HepG2 (cell line): ENCODE results near the gene TRIM28. TPM values are rescaled to one million over a fixed set of nuclear protein-coding genes. Genes with fewer than 3 reads are reported as not detected.

Experiments used
- ARID2 ChIP-seq: sonication (generic); formaldehyde crosslinking; IDR thresholded peaks from 2 replicates; pipeline ENCODE4 v1.8.1; 2022; ENCODE audit warnings: mild to moderate bottlenecking, missing genetic modification reagents, borderline replicate concordance
- CCDC6 ChIP-seq: sonication (generic); formaldehyde crosslinking; IDR thresholded peaks from 2 replicates; pipeline ENCODE4 v1.8.1; 2022; ENCODE audit warnings: mild to moderate bottlenecking, missing genetic modification reagents, moderate library complexity
- CTCF ChIP-seq: sonication (generic); formaldehyde crosslinking; IDR thresholded peaks from 2 replicates; pipeline ENCODE4 v1.5.0; 2020; ENCODE audit warnings: mild to moderate bottlenecking, missing genetic modification reagents, moderate library complexity
- PRPF4 ChIP-seq: fragments of 200-400 bp; formaldehyde crosslinking; IDR thresholded peaks from 2 replicates; pipeline ENCODE4 v1.6.1; 2016; ENCODE audit warnings: low read length, low read depth; ENCODE audit not compliant: poor library complexity, severe bottlenecking
- SMAD1 ChIP-seq: sonication (generic); formaldehyde crosslinking; IDR thresholded peaks from 2 replicates; pipeline ENCODE4 v1.4.0; 2020; ENCODE audit warnings: missing genetic modification reagents, low read depth, mild to moderate bottlenecking, borderline replicate concordance
- ZBTB7A ChIP-seq: sonication (generic); formaldehyde crosslinking; IDR thresholded peaks from 2 replicates; pipeline ENCODE4 v1.8.0; 2022; ENCODE audit warnings: mild to moderate bottlenecking, missing genetic modification reagents
- ZEB1 ChIP-seq: IDR thresholded peaks from 2 replicates; pipeline ENCODE4 v1.6.1; 2012; ENCODE audit warnings: mild to moderate bottlenecking, low read depth, inconsistent platforms; ENCODE audit not compliant: insufficient replicate concordance
- ZNF280D ChIP-seq: sonication (generic); formaldehyde crosslinking; IDR thresholded peaks from 2 replicates; pipeline ENCODE4 v1.5.1; 2020; ENCODE audit warnings: mild to moderate bottlenecking, missing genetic modification reagents
- ZNF383 ChIP-seq: sonication (generic); formaldehyde crosslinking; IDR thresholded peaks from 2 replicates; pipeline ENCODE4 v1.4.0; 2020; ENCODE audit warnings: missing genetic modification reagents, mild to moderate bottlenecking, borderline replicate concordance
- ZNF407 ChIP-seq: sonication (generic); formaldehyde crosslinking; IDR thresholded peaks from one replicate; pipeline ENCODE4 v1.5.1; 2020; ENCODE audit warnings: mild to moderate bottlenecking, missing genetic modification reagents; ENCODE audit errors: not compliant biosample characterization
- ZNF883 ChIP-seq: sonication (generic); formaldehyde crosslinking; IDR thresholded peaks from 2 replicates; pipeline ENCODE4 v1.5.1; 2020; ENCODE audit warnings: mild to moderate bottlenecking, missing genetic modification reagents; ENCODE audit errors: not compliant biosample characterization
- polyA plus RNA-seq, 8 experiments: library from polyadenylated mRNA; depleted of rRNA in 3 of 8; stranded (reverse) in 7 of 8; unstranded in 1 of 8; fragments of >200 nt; fragmentation: Illumina TruSeq in 4 of 8; extraction: Trizol in 4 of 8; gene quantifications; 2 replicates each; pipeline versions ENCODE4 v1.2.1 to v1.2.3, GENCODE V29; 2011 to 2016; ENCODE audit warnings: low read depth in 4 of 8, missing spikeins in 1 of 8, mixed read lengths in 1 of 8; ENCODE audit not compliant: insufficient read depth in 1 of 8
- total RNA-seq, 5 experiments: library from RNA; depleted of rRNA; stranded (reverse); fragments of >200 nt; fragmentation: Illumina TruSeq; extraction: Trizol; gene quantifications; 2 replicates each; pipeline ENCODE4 v1.2.3, GENCODE V29; 2016; ENCODE audit warnings: low read depth in 1 of 5

The TRIM28 gene
- total and polyA plus RNA-seq, 2 of the 13 experiments (the other 11 are each of a cell fraction or from before 2014, with no cell fraction given) = 361 to 439 TPM

- TF ChIP-seq ZNF407 (CRISPR knock-in tag) = peak; percentile 54
- no peak for TF ChIP-seq ZNF883 (CRISPR knock-in tag)
- TF ChIP-seq PRPF4 = no peak
- TF ChIP-seq ARID2 = no peak
- no peak for TF ChIP-seq ZEB1
- TF ChIP-seq ZNF280D (CRISPR knock-in tag) = peak; percentile 20; the same call in 1 of the 2 replicates
- peak; percentile 31; the same call in 1 of the 2 replicates for TF ChIP-seq CCDC6 (CRISPR knock-in tag)
- no peak for TF ChIP-seq SMAD1 (CRISPR knock-in tag)
- 0 out of 2 replicates have a peak, but pooled peaks have one; percentile 9 for TF ChIP-seq CTCF (CRISPR knock-in tag)
- TF ChIP-seq ZBTB7A (CRISPR knock-in tag) = no peak
- no peak for TF ChIP-seq ZNF383
These were observed 14.9 kb downstream of the TRIM28 start (continued) for GRCh38 chr19:58558623-58559274.
